Astrocyte (in vitro differentiated cells and primary cell): Measurements from ENCODE around the gene PGAM5. TPM values are rescaled to one million over a fixed set of nuclear protein-coding genes. Genes with fewer than 3 reads are reported as not detected.

Experiments
- DNase-seq: peaks from one replicate; pipeline ENCODE4 v3.0.0-alpha.2; 2010; ENCODE audit warnings: low read depth
- FAIRE-seq: peaks from 2 replicates; lab custom pipeline; 2011; peaks lifted over from hg19 to GRCh38; lab: Jason Lieb, UNC
- H2AFZ ChIP-seq: 2 replicates; pipeline ENCODE4 v1.6.0; 2012; ENCODE audit warnings: low read depth, low read length, inconsistent platforms
- H3K27ac ChIP-seq: 2 replicates; pipeline ENCODE4 v1.5.1; 2011; ENCODE audit warnings: low read depth, low read length, inconsistent platforms
- H3K27me3 ChIP-seq: 2 replicates; pipeline ENCODE4 v1.6.0; 2011; ENCODE audit warnings: low read length, inconsistent platforms; ENCODE audit not compliant: insufficient read depth
- H3K36me3 ChIP-seq: 2 replicates; pipeline ENCODE4 v1.5.1; 2011; ENCODE audit warnings: low read length, inconsistent platforms; ENCODE audit not compliant: insufficient read depth
- H3K4me1 ChIP-seq: 2 replicates; pipeline ENCODE4 v1.5.1; 2011; ENCODE audit warnings: low read length, inconsistent platforms; ENCODE audit not compliant: insufficient read depth
- H3K4me2 ChIP-seq: 2 replicates; pipeline ENCODE4 v1.6.0; 2012; ENCODE audit warnings: low read length, inconsistent platforms
- H3K4me3 ChIP-seq: 2 replicates; pipeline ENCODE4 v1.5.1; 2011; ENCODE audit warnings: low read depth, mild to moderate bottlenecking, low read length, inconsistent platforms; ENCODE audit not compliant: insufficient read depth
- H3K79me2 ChIP-seq: 2 replicates; pipeline ENCODE4 v1.6.0; 2012; ENCODE audit warnings: mild to moderate bottlenecking, low read length, inconsistent platforms; ENCODE audit not compliant: insufficient read depth
- H3K9ac ChIP-seq: 2 replicates; pipeline ENCODE4 v1.6.0; 2012; ENCODE audit warnings: mild to moderate bottlenecking, low read length, inconsistent platforms
- H3K9me3 ChIP-seq: 2 replicates; pipeline ENCODE4 v1.5.1; 2012; ENCODE audit warnings: low read depth, mild to moderate bottlenecking, low read length, inconsistent platforms; ENCODE audit not compliant: insufficient read depth
- H4K20me1 ChIP-seq: 2 replicates; pipeline ENCODE4 v1.6.0; 2012; ENCODE audit warnings: low read length, inconsistent platforms; ENCODE audit not compliant: insufficient read depth
- H3K27ac Mint-ChIP-seq: one replicate; pipeline ENCODE4 v1.8.0; 2021; ENCODE audit warnings: mild to moderate bottlenecking, mixed read lengths; ENCODE audit not compliant: unreplicated experiment
- H3K27me3 Mint-ChIP-seq: one replicate; pipeline ENCODE4 v1.8.0; 2021; ENCODE audit warnings: low read depth, mixed read lengths; ENCODE audit not compliant: unreplicated experiment
- H3K36me3 Mint-ChIP-seq: one replicate; pipeline ENCODE4 v1.8.0; 2021; ENCODE audit warnings: low read depth, mixed read lengths; ENCODE audit not compliant: unreplicated experiment
- H3K4me1 Mint-ChIP-seq: one replicate; pipeline ENCODE4 v1.8.0; 2021; ENCODE audit warnings: low read depth, mixed read lengths; ENCODE audit not compliant: unreplicated experiment
- H3K4me3 Mint-ChIP-seq: one replicate; pipeline ENCODE4 v1.8.0; 2021; ENCODE audit warnings: mild to moderate bottlenecking, moderate library complexity, mixed read lengths; ENCODE audit not compliant: unreplicated experiment
- H3K9me3 Mint-ChIP-seq: one replicate; pipeline ENCODE4 v1.8.0; 2021; ENCODE audit warnings: mild to moderate bottlenecking, mixed read lengths; ENCODE audit not compliant: unreplicated experiment
- EZH2 ChIP-seq: IDR thresholded peaks from 2 replicates; pipeline ENCODE4 v1.6.1; 2012; ENCODE audit warnings: mild to moderate bottlenecking, low read length, inconsistent platforms; ENCODE audit not compliant: insufficient read depth
- total RNA-seq: library from RNA; stranded (reverse); gene quantifications from 2 replicates; pipeline ENCODE4 v1.2.1, GENCODE V29; 2021
- TF ChIP-seq, protein P1 (sequence below): IDR thresholded peaks from 2 replicates; pipeline ENCODE4 v1.5.1; 2011; ENCODE audit warnings: low read depth, mild to moderate bottlenecking, inconsistent platforms, low read length, moderate library complexity; ENCODE audit not compliant: insufficient read depth

The PGAM5 gene
- total RNA-seq, 1 donor from 2014 or later: 43.4 TPM

DNA sequence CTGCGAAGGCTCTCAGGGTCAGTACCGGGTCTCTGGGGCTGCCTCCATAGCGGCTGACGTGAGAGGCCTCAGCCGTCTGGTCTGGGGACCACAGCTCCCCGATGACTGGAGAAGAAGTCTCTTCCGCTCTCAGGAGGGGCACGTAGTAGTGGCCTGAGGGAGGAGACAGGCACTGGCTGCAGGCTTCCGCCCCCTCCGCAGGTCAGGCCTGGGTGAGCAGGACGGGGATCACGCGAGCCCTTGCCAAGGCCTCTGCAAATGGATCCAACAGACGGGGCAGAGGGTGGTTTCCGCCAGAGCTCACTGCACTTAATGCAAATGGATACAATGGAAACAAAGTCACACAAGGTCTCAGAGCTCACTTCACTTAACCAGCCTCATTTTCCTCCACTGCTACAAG is 26.3 kb downstream of the PGAM5 start:
- no peaks in the 10 kb centered on the region for H3K4me1 ChIP-seq
- H3K36me3 ChIP-seq: peaks cover 69% of the 10 kb centered on the region
- H3K27me3 ChIP-seq: no peaks in the 10 kb centered on the region
- no peak overlapping the region for H3K27ac ChIP-seq
- H4K20me1 ChIP-seq: peaks cover 90% of the 10 kb centered on the region
- TF ChIP-seq, protein P1, sequence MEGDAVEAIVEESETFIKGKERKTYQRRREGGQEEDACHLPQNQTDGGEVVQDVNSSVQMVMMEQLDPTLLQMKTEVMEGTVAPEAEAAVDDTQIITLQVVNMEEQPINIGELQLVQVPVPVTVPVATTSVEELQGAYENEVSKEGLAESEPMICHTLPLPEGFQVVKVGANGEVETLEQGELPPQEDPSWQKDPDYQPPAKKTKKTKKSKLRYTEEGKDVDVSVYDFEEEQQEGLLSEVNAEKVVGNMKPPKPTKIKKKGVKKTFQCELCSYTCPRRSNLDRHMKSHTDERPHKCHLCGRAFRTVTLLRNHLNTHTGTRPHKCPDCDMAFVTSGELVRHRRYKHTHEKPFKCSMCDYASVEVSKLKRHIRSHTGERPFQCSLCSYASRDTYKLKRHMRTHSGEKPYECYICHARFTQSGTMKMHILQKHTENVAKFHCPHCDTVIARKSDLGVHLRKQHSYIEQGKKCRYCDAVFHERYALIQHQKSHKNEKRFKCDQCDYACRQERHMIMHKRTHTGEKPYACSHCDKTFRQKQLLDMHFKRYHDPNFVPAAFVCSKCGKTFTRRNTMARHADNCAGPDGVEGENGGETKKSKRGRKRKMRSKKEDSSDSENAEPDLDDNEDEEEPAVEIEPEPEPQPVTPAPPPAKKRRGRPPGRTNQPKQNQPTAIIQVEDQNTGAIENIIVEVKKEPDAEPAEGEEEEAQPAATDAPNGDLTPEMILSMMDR: no peak
- TF ChIP-seq EZH2: no peak
- no peaks in the 10 kb centered on the region for H3K9me3 Mint-ChIP-seq
- H3K4me2 ChIP-seq: no peak overlapping the region
- FAIRE-seq (no peak), DNase-seq (no peak)
- H2AFZ ChIP-seq: no peak overlapping the region
- H3K79me2 ChIP-seq: peaks cover 66% of the 10 kb centered on the region
- no peak overlapping the region for H3K4me3 Mint-ChIP-seq
- H3K27ac Mint-ChIP-seq: no peak overlapping the region
- H3K27me3 Mint-ChIP-seq: no peaks in the 10 kb centered on the region
- no peak overlapping the region for H3K4me3 ChIP-seq
- no peaks in the 10 kb centered on the region for H3K9me3 ChIP-seq
- H3K9ac ChIP-seq: no peak overlapping the region
- no peaks in the 10 kb centered on the region for H3K4me1 Mint-ChIP-seq
- H3K36me3 Mint-ChIP-seq: peaks cover 22% of the 10 kb centered on the region

DNA sequence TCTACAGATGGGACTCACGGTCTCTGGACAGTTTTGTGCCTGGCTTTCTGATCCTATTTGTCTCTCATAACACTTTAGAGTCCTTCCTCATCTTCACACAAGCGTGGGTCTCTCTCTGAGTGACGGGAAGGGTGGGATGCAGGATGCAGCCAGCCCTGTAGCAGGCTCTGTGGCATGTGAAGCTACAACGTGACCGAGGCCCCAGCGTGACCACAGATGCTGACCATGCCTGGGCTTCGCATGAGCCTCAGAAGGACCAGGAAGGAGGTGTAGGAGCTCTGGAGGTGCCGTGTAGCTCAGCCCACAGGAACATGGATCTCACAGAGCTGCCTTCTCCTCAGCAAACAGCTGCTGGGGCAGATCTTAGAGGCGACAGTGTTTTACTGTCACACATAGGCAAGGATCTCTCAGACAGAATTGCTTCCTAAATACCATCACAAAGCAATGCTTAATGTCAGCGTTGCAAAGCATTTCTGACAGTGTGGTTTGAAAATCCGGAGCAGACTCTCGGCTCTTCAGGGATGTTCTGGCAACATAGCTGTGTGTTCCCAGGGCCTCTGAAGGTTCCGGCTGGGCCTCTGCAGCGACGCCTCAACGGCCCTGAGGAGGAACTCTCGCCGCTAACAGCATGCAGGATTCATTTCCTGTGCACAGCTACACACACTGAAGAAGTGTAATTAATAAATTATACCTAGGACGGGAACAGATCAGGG is 29.1 kb downstream of the PGAM5 start:
- Histone ChIP-seq H3K9me3 (no peaks in the 10 kb centered on the region), H3K36me3 (peaks cover 66% of the 10 kb centered on the region), H4K20me1 (peaks cover 92% of the 10 kb centered on the region), H3K4me3 (no peak overlapping the region), H3K27me3 (no peaks in the 10 kb centered on the region), H3K4me2 (no peak overlapping the region), H3K79me2 (peaks cover 88% of the 10 kb centered on the region), H3K4me1 (no peaks in the 10 kb centered on the region), H2AFZ (no peak overlapping the region), H3K27ac (no peak overlapping the region), H3K9ac (no peak overlapping the region)
- FAIRE-seq (no peak), DNase-seq (no peak)
- TF ChIP-seq EZH2: no peak
- TF ChIP-seq, protein P1: no peak
- Mint-ChIP-seq H3K36me3 (peaks cover 25% of the 10 kb centered on the region), H3K4me1 (no peaks in the 10 kb centered on the region), H3K27ac (peak overlapping the region; percentile 18), H3K4me3 (no peak overlapping the region), H3K9me3 (no peaks in the 10 kb centered on the region), H3K27me3 (no peaks in the 10 kb centered on the region)

DNA sequence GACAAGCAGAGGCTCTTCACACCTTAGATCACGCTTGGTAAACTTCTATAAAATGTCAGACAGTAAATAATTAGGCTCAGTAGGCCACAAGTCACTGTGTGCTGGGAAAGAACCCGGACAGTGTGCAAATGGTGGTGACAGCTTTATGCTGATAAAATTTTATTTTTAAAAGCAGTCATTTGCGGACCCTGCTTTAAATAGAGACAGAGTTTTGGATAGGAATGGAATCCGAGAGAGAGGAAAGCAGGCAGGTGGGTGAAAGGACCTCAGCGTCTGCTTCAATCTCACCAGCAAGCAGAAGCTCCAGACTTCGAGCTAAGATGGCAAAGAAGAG is 29.6 kb downstream of the PGAM5 start:
- peak overlapping the region; percentile 18 for H3K27ac Mint-ChIP-seq
- H4K20me1 ChIP-seq: peaks cover 92% of the 10 kb centered on the region
- TF ChIP-seq, protein P1: no peak
- no peak for TF ChIP-seq EZH2
- H3K4me1 ChIP-seq: no peaks in the 10 kb centered on the region
- peaks cover 88% of the 10 kb centered on the region for H3K79me2 ChIP-seq
- H3K27me3 ChIP-seq: no peaks in the 10 kb centered on the region
- H3K9ac ChIP-seq: no peak overlapping the region
- peaks cover under 1% of the 10 kb centered on the region for H3K4me1 Mint-ChIP-seq
- H3K4me3 ChIP-seq: no peak overlapping the region
- no peaks in the 10 kb centered on the region for H3K9me3 ChIP-seq
- H3K27ac ChIP-seq: no peak overlapping the region
- DNase-seq (no peak), FAIRE-seq (no peak)
- H3K4me3 Mint-ChIP-seq: no peak overlapping the region
- no peaks in the 10 kb centered on the region for H3K27me3 Mint-ChIP-seq
- no peak overlapping the region for H3K4me2 ChIP-seq
- peaks cover 25% of the 10 kb centered on the region for H3K36me3 Mint-ChIP-seq
- peaks cover 63% of the 10 kb centered on the region for H3K36me3 ChIP-seq
- H3K9me3 Mint-ChIP-seq: no peaks in the 10 kb centered on the region
- no peak overlapping the region for H2AFZ ChIP-seq
